HepG2 (cell line): ENCODE measurements around the gene OBP2B. TPM values are rescaled to one million over a fixed set of nuclear protein-coding genes. Genes with fewer than 3 reads are reported as not detected.

Experiments used
- CENPT ChIP-seq: sonication (generic); formaldehyde crosslinking; IDR thresholded peaks from 2 replicates; pipeline ENCODE4 v1.8.0; 2022; ENCODE audit warnings: low read depth, mild to moderate bottlenecking, moderate library complexity, missing genetic modification reagents
- GMEB1 ChIP-seq: sonication (generic); formaldehyde crosslinking; IDR thresholded peaks from 2 replicates; pipeline ENCODE4 v1.5.1; 2020; ENCODE audit warnings: missing genetic modification reagents, mild to moderate bottlenecking, borderline replicate concordance
- MYC ChIP-seq: sonication (generic); formaldehyde crosslinking; IDR thresholded peaks from 2 replicates; pipeline ENCODE4 v1.9.0; 2021; ENCODE audit warnings: missing genetic modification reagents, borderline replicate concordance
- PHF20 ChIP-seq: sonication (generic); formaldehyde crosslinking; IDR thresholded peaks from 2 replicates; pipeline ENCODE4 v1.5.0; 2020; ENCODE audit warnings: mild to moderate bottlenecking, missing genetic modification reagents
- REST ChIP-seq, 2 experiments: IDR thresholded peaks; 2 replicates each; pipeline ENCODE4 v1.6.1; 2011 to 2012; ENCODE audit warnings: low read length in 2 of 2, borderline replicate concordance in 1 of 2, low read depth in 1 of 2, mild to moderate bottlenecking in 1 of 2, moderate library complexity in 1 of 2
- SMC3 ChIP-seq: IDR thresholded peaks from 2 replicates; pipeline ENCODE4 v1.6.1; 2011; ENCODE audit warnings: low read length, improper control_type of control experiment
- TBX2 ChIP-seq: sonication (generic); formaldehyde crosslinking; IDR thresholded peaks from 2 replicates; pipeline ENCODE4 v1.5.0; 2020; ENCODE audit warnings: missing genetic modification reagents, mild to moderate bottlenecking, borderline replicate concordance
- TIGD3 ChIP-seq: sonication (generic); formaldehyde crosslinking; IDR thresholded peaks from 2 replicates; pipeline ENCODE4 v1.5.1; 2020; ENCODE audit warnings: mild to moderate bottlenecking, missing genetic modification reagents, borderline replicate concordance
- ZBTB10 ChIP-seq: sonication (generic); formaldehyde crosslinking; IDR thresholded peaks from 2 replicates; pipeline ENCODE4 v1.4.0; 2020; ENCODE audit warnings: missing genetic modification reagents, borderline replicate concordance
- ZMYM3 ChIP-seq: sonication (generic); formaldehyde crosslinking; IDR thresholded peaks from 2 replicates; pipeline ENCODE4 v1.5.1; 2020; ENCODE audit warnings: mild to moderate bottlenecking, missing genetic modification reagents
- ZNF574 ChIP-seq: sonication (generic); formaldehyde crosslinking; IDR thresholded peaks from 2 replicates; pipeline ENCODE4 v1.4.0; 2020; ENCODE audit warnings: missing genetic modification reagents
- ZNF770 ChIP-seq: sonication (generic); formaldehyde crosslinking; IDR thresholded peaks from 2 replicates; pipeline ENCODE4 v1.5.0; 2020; ENCODE audit warnings: mild to moderate bottlenecking, missing genetic modification reagents
- polyA plus RNA-seq, 8 experiments: library from polyadenylated mRNA; depleted of rRNA in 3 of 8; stranded (reverse) in 7 of 8; unstranded in 1 of 8; fragments of >200 nt; fragmentation: Illumina TruSeq in 4 of 8; extraction: Trizol in 4 of 8; gene quantifications; 2 replicates each; pipeline versions ENCODE4 v1.2.1 to v1.2.3, GENCODE V29; 2011 to 2016; ENCODE audit warnings: low read depth in 4 of 8, missing spikeins in 1 of 8, mixed read lengths in 1 of 8; ENCODE audit not compliant: insufficient read depth in 1 of 8
- total RNA-seq, 5 experiments: library from RNA; depleted of rRNA; stranded (reverse); fragments of >200 nt; fragmentation: Illumina TruSeq; extraction: Trizol; gene quantifications; 2 replicates each; pipeline ENCODE4 v1.2.3, GENCODE V29; 2016; ENCODE audit warnings: low read depth in 1 of 5

OBP2B gene
- total and polyA plus RNA-seq, 2 of the 13 experiments (the other 11 are each of a cell fraction or from before 2014, with no cell fraction given), result not detected

GRCh38 chr9:133238851-133239532 is 29.9 kb upstream of the OBP2B start (continued):
- peak; percentile 8; the same call in 1 of the 2 replicates for TF ChIP-seq ZNF770 (CRISPR knock-in tag)
- no peak for TF ChIP-seq CENPT
- TF ChIP-seq TBX2, result no peak
- no peak for TF ChIP-seq ZBTB10 (CRISPR knock-in tag)
- TF ChIP-seq SMC3, result no peak; the same call in 1 of the 2 replicates
- TF ChIP-seq REST (IDR thresholded peaks at IDR 0.05; ENCODE audit: borderline replicate concordance in 1 of 2, low read depth in 1 of 2, low read length in 2 of 2), result no peak
- TF ChIP-seq GMEB1 (CRISPR knock-in tag), result no peak; the same call in 1 of the 2 replicates
- TF ChIP-seq TIGD3 (CRISPR knock-in tag), result no peak
- TF ChIP-seq MYC (CRISPR knock-in tag), result no peak
- TF ChIP-seq ZNF574 (CRISPR knock-in tag), result no peak
- TF ChIP-seq ZMYM3 (CRISPR knock-in tag), result peak; percentile 29; the same call in 1 of the 2 replicates
- TF ChIP-seq PHF20, result 0 out of 2 replicates have a peak, but pooled peaks have one; percentile 46
